K562 (cell line): Measurements from ENCODE around the gene CDPF1. TPM values are rescaled to one million over a fixed set of nuclear protein-coding genes. Genes with fewer than 3 reads are reported as not detected.

Experiments
- ATAC-seq: fragments of 200-7000 bp; cut with Tn5 transposase; 3 replicates; pipeline ENCODE4 v1.9.1; 2020; ENCODE audit warnings: moderate library complexity
- BruUV-seq: library from RNA; stranded (reverse); fragments of 400-500 nt; replicated peaks from 2 replicates; lab custom pipeline; 2021; lab: Mats Ljungman, UMichigan
- CTCF ChIA-PET: fragments of 300-600 bp; formaldehyde crosslinking; extraction: SDS; loops from one replicate; lab custom pipeline; 2021; ENCODE audit warnings: low intra/inter-chr PET ratio; lab: Yijun Ruan, JAX
- POLR2A ChIA-PET: fragments of 300-600, 350-650 bp; sonication (Branson Sonifier 250); formaldehyde crosslinking; extraction: SDS; loops from one replicate; lab custom pipeline; 2021; ENCODE audit warnings: antibody characterized with exemption, inconsistent platforms; lab: Yijun Ruan, JAX
- DNase-seq, 4 experiments: peaks; one replicate each; pipeline versions ENCODE4 v3.0.0 to v3.0.0-alpha.2; 2011 to 2018; ENCODE audit warnings: low spot score in 3 of 4, mixed read lengths in 3 of 4; ENCODE audit errors: extremely low read depth in 1 of 4
- FAIRE-seq: peaks from 2 replicates; lab custom pipeline; 2011; peaks lifted over from hg19 to GRCh38; lab: Jason Lieb, UNC
- H2AFZ ChIP-seq: 2 replicates; pipeline ENCODE4 v1.6.0; 2011; ENCODE audit warnings: low read depth, low read length, control low read depth, inconsistent platforms
- H3K27ac ChIP-seq: fragments of 200-600 bp; 3 replicates; pipeline ENCODE4 v1.8.0; 2011; ENCODE audit warnings: low read depth, mild to moderate bottlenecking, control low read depth, inconsistent platforms, low read length, moderate library complexity, mixed read lengths; ENCODE audit errors: extremely low read depth
- H3K27me3 ChIP-seq, 2 experiments: fragments of 300-600 bp in 1 of 2; 2 replicates in 1 of 2; 3 replicates in 1 of 2; pipeline versions ENCODE4 v1.6.0 to v1.8.0; 2011; ENCODE audit warnings: inconsistent platforms in 2 of 2, low read length in 2 of 2, mild to moderate bottlenecking in 1 of 2, mixed read lengths in 1 of 2, moderate library complexity in 1 of 2; ENCODE audit not compliant: control insufficient read depth in 2 of 2, insufficient read depth in 2 of 2
- H3K36me3 ChIP-seq: fragments of 300-600 bp; 3 replicates; pipeline ENCODE4 v1.8.0; 2011; ENCODE audit warnings: mild to moderate bottlenecking, low read length, inconsistent platforms; ENCODE audit not compliant: control insufficient read depth, insufficient read depth
- H3K4me1 ChIP-seq, 2 experiments: fragments of 200-600 bp in 1 of 2; replicated peaks in 1 of 2; 2 replicates in 1 of 2; 3 replicates in 1 of 2; pipeline versions ENCODE4 v1.5.1 to v1.8.0; 2011; ENCODE audit warnings: inconsistent platforms in 2 of 2, low read length in 2 of 2, mild to moderate bottlenecking in 1 of 2, mixed read lengths in 1 of 2, moderate library complexity in 1 of 2; ENCODE audit not compliant: control insufficient read depth in 2 of 2, insufficient read depth in 2 of 2
- H3K4me2 ChIP-seq: 2 replicates; pipeline ENCODE4 v1.6.1; 2011; ENCODE audit warnings: low read length, control low read depth, inconsistent platforms, mixed read lengths; ENCODE audit not compliant: insufficient read depth
- H3K4me3 ChIP-seq: fragments of 200-600 bp; sonication (generic), shearing (Covaris generic); 2 replicates; pipeline ENCODE4 v1.5.1; 2016; ENCODE audit warnings: control low read depth, inconsistent platforms
- H3K79me2 ChIP-seq: fragments of 200-600 bp; 3 replicates; pipeline ENCODE4 v1.8.0; 2011; ENCODE audit warnings: low read length, inconsistent platforms; ENCODE audit not compliant: control insufficient read depth, insufficient read depth
- H3K9ac ChIP-seq, 2 experiments: 2 replicates each; pipeline versions ENCODE4 v1.6.0 to v1.6.1; 2011; ENCODE audit warnings: low read depth in 2 of 2, low read length in 2 of 2, control low read depth in 1 of 2, inconsistent platforms in 1 of 2, mild to moderate bottlenecking in 1 of 2, mixed read lengths in 1 of 2; ENCODE audit not compliant: insufficient read depth in 1 of 2
- H3K9me1 ChIP-seq: one replicate; pipeline ENCODE4 v1.6.0; 2011; ENCODE audit warnings: inconsistent platforms, mild to moderate bottlenecking, low read length, moderate library complexity; ENCODE audit not compliant: control insufficient read depth, insufficient read depth
- H3K9me3 ChIP-seq: replicated peaks from 2 replicates; pipeline ENCODE4 v1.5.1; 2011; ENCODE audit warnings: low read depth, low read length, inconsistent platforms; ENCODE audit not compliant: control insufficient read depth, insufficient read depth
- H4K20me1 ChIP-seq: replicated peaks from 2 replicates; pipeline ENCODE4 v1.6.1; 2011; ENCODE audit warnings: low read length, inconsistent platforms, mixed read lengths; ENCODE audit not compliant: control insufficient read depth, insufficient read depth
- CC2D1A ChIP-seq: fragments of 450-650 bp; IDR thresholded peaks from 2 replicates; pipeline ENCODE4 v1.6.1; 2017; ENCODE audit warnings: mild to moderate bottlenecking
- CCNT2 ChIP-seq: IDR thresholded peaks from 2 replicates; pipeline ENCODE4 v1.6.1; 2011; ENCODE audit warnings: borderline replicate concordance, low read depth, mild to moderate bottlenecking, moderate library complexity, mixed read lengths, low read length; ENCODE audit not compliant: insufficient read length; ENCODE audit errors: extremely low read depth
- FOS ChIP-seq: IDR thresholded peaks from 3 replicates; pipeline ENCODE4 v1.6.1; 2011; ENCODE audit not compliant: insufficient read length; ENCODE audit errors: extremely low read depth
- ILF3 ChIP-seq: fragments of 450-650 bp; IDR thresholded peaks from 2 replicates; pipeline ENCODE4 v1.6.1; 2018; ENCODE audit warnings: antibody characterized with exemption, mild to moderate bottlenecking, moderate library complexity, borderline replicate concordance
- ZBTB7A ChIP-seq: IDR thresholded peaks from 2 replicates; pipeline ENCODE4 v1.6.1; 2011; ENCODE audit warnings: low read depth, mild to moderate bottlenecking, low read length, moderate library complexity, borderline replicate concordance; ENCODE audit not compliant: control insufficient read depth
- ZNF184 ChIP-seq: sonication (generic); formaldehyde crosslinking; IDR thresholded peaks from 2 replicates; pipeline ENCODE4 v1.5.0; 2020; ENCODE audit warnings: missing genetic modification reagents
- ZNF444 ChIP-seq: fragments of 250-450 bp; sonication (Bioruptor Pico); IDR thresholded peaks from 2 replicates; pipeline ENCODE4 v1.4.0; 2020; ENCODE audit warnings: mild to moderate bottlenecking, moderate library complexity
- WGBS: fragments of 100-300 bp; shearing (Covaris generic); methylation state at CpG from one replicate; pipeline ENCODE4 v1.1.6; 2016; ENCODE audit warnings: low coverage, mixed read lengths; ENCODE audit not compliant: insufficient coverage; ENCODE audit errors: missing lambda C conversion rate; 5-methylcytosine and 5-hydroxymethylcytosine counted together
- in situ Hi-C: fragments of 300-500 bp; cut with MboI; formaldehyde crosslinking; loops from 4 replicates; pipeline ENCODE4 v1.15.0; 2018; ENCODE audit warnings: inconsistent platforms, mixed read lengths
- intact Hi-C: fragments of 100-400 bp; cut with micrococcal nuclease; formaldehyde crosslinking; loops from 2 replicates; pipeline ENCODE4 v1.14.2; 2022
- polyA plus RNA-seq, 8 experiments: library from polyadenylated mRNA; depleted of rRNA in 4 of 8; stranded (reverse) in 5 of 8; unstranded in 3 of 8; fragments of >200 nt; fragmentation: Nextera tagmentation in 2 of 8; fragmentation: Illumina TruSeq in 1 of 8; extraction: Ambion mirVana in 2 of 8; extraction: Trizol in 1 of 8; gene quantifications; 2 replicates each; pipeline versions ENCODE4 v1.2.1 to v1.2.3, GENCODE V29; 2011 to 2014; ENCODE audit warnings: inconsistent platforms in 1 of 8, missing spikeins in 1 of 8
- total RNA-seq, 7 experiments: library from RNA; depleted of rRNA in 6 of 7; stranded (reverse); fragments of >200 nt in 6 of 7; fragmentation: Illumina TruSeq in 2 of 7; extraction: Trizol in 2 of 7; gene quantifications; 2 replicates each; pipeline versions ENCODE4 v1.2.1 to v1.2.3, GENCODE V29; 2011 to 2021; ENCODE audit warnings: low replicate concordance in 1 of 7
- TF ChIP-seq, protein P1 (sequence below), 2 experiments: fragments of 450-650 bp; conservative IDR thresholded peaks; 2 replicates each; pipeline ENCODE4 v1.6.1; 2017; ENCODE audit warnings: mild to moderate bottlenecking in 2 of 2, moderate library complexity in 2 of 2
- TF ChIP-seq, protein P2 (sequence below), 3 experiments: fragments of 200-800 bp in 1 of 3; fragments of 250-450 bp in 1 of 3; fragments of 450-650 bp in 1 of 3; sonication (Bioruptor Pico) in 1 of 3; sonication (Bioruptor generic) in 1 of 3; formaldehyde crosslinking in 1 of 3; IDR thresholded peaks; 2 replicates each; pipeline versions ENCODE4 v1.6.1 to v1.8.0; 2016 to 2022; ENCODE audit warnings: mild to moderate bottlenecking in 2 of 3, missing genetic modification characterization in 2 of 3, missing compliant biosample characterization in 1 of 3, moderate library complexity in 1 of 3
- TF ChIP-seq, protein P3 (sequence below): sonication (generic); formaldehyde crosslinking; IDR thresholded peaks from 2 replicates; pipeline ENCODE4 v1.8.1; 2022; ENCODE audit warnings: missing genetic modification reagents

Gene CDPF1
- total and polyA plus RNA-seq, 9 of the 15 experiments (the other 6 are each of a cell fraction or from before 2014, with no cell fraction given): 0.84 to 19.5 (median 9.1) TPM

DNA sequence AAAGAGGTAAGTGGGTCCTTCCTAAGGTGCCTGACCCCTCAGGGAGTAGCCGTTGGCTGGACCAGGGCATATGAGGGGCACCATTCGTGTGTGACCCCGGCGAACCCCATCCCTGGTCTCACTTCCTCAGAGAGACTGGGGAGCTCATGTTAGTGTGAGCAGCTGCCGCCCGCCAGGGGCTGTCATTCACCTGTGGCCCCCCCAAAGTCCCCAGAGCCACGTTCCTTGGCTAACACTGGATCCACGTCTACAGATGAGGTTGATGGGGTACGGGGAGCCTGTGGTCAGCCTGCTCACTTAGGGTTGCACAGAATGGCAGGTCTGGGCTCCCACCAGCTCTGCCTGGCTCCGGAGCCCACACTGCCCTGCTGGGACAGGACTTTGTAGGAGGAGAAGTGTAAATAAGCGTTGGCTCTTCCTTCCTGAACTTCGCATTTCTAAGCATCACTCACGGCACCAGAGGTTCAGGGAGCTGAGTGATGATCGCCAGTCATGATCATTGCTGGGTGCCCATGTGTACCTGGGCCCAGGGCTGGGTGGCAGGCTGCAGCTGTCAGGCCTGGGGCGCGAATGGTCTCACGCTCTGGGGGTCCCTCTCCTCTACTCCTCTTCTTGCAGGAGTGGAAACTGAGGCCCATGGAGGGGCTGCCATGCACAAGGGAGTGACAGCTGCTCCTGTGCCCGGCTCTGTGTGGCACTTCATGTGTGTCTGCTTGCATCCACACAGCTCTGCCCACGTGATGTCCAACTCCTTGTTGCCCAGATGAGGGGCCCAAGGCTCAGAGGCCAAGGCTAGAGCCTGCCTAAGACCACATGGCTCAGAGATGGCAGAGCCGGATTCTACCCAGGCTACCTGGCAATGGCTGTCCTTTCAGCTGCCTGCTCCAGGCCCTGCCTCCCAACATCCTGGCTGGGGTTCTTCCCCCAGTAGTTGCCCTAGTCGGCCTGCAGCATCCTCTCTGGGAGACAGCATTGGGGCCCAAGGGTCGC is 28.9 kb upstream of the CDPF1 start:
- ATAC-seq (no peak), DNase-seq (no peak), FAIRE-seq (no peak)
- Histone ChIP-seq H3K4me1 (no peaks in the 10 kb centered on the region; a peak in 2 of 5 replicates), H3K9ac (no peak overlapping the region), H3K36me3 (peaks cover 80% of the 10 kb centered on the region; the same call in 2 of the 3 replicates), H4K20me1 (no peaks in the 10 kb centered on the region), H3K27ac (no peak overlapping the region), H3K4me2 (no peak overlapping the region), H2AFZ (no peak overlapping the region), H3K9me3 (no peaks in the 10 kb centered on the region), H3K27me3 (no peaks in the 10 kb centered on the region), H3K79me2 (no peaks in the 10 kb centered on the region), H3K9me1 (no peaks in the 10 kb centered on the region), H3K4me3 (no peak overlapping the region)
- WGBS: 92% methylated on average over 13 of the region's 22 CpGs
- POLR2A ChIA-PET: interaction anchor here (0.7 to 4.3 kb wide), 2 partner anchors 10 to 16 kb away, joined by 3 to 28 read pairs; partner anchors contain the start of gene TTC38
- TF ChIP-seq ILF3 (no peak), ZBTB7A (no peak), CC2D1A (no peak), CCNT2 (no peak), ZNF184 (CRISPR knock-in tag) (no peak), ZNF444 (CRISPR knock-in tag) (no peak), FOS (no peak)
- TF ChIP-seq, protein P1, sequence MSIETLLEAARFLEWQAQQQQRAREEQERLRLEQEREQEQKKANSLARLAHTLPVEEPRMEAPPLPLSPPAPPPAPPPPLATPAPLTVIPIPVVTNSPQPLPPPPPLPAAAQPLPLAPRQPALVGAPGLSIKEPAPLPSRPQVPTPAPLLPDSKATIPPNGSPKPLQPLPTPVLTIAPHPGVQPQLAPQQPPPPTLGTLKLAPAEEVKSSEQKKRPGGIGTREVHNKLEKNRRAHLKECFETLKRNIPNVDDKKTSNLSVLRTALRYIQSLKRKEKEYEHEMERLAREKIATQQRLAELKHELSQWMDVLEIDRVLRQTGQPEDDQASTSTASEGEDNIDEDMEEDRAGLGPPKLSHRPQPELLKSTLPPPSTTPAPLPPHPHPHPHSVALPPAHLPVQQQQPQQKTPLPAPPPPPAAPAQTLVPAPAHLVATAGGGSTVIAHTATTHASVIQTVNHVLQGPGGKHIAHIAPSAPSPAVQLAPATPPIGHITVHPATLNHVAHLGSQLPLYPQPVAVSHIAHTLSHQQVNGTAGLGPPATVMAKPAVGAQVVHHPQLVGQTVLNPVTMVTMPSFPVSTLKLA (conservative IDR thresholded peaks at IDR 0.05): no peak
- TF ChIP-seq, protein P2, sequence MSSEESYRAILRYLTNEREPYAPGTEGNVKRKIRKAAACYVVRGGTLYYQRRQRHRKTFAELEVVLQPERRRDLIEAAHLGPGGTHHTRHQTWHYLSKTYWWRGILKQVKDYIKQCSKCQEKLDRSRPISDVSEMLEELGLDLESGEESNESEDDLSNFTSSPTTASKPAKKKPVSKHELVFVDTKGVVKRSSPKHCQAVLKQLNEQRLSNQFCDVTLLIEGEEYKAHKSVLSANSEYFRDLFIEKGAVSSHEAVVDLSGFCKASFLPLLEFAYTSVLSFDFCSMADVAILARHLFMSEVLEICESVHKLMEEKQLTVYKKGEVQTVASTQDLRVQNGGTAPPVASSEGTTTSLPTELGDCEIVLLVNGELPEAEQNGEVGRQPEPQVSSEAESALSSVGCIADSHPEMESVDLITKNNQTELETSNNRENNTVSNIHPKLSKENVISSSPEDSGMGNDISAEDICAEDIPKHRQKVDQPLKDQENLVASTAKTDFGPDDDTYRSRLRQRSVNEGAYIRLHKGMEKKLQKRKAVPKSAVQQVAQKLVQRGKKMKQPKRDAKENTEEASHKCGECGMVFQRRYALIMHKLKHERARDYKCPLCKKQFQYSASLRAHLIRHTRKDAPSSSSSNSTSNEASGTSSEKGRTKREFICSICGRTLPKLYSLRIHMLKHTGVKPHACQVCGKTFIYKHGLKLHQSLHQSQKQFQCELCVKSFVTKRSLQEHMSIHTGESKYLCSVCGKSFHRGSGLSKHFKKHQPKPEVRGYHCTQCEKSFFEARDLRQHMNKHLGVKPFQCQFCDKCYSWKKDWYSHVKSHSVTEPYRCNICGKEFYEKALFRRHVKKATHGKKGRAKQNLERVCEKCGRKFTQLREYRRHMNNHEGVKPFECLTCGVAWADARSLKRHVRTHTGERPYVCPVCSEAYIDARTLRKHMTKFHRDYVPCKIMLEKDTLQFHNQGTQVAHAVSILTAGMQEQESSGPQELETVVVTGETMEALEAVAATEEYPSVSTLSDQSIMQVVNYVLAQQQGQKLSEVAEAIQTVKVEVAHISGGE (CRISPR knock-in tag; IDR thresholded peaks at IDR 0.05): no peak
- TF ChIP-seq, protein P3, sequence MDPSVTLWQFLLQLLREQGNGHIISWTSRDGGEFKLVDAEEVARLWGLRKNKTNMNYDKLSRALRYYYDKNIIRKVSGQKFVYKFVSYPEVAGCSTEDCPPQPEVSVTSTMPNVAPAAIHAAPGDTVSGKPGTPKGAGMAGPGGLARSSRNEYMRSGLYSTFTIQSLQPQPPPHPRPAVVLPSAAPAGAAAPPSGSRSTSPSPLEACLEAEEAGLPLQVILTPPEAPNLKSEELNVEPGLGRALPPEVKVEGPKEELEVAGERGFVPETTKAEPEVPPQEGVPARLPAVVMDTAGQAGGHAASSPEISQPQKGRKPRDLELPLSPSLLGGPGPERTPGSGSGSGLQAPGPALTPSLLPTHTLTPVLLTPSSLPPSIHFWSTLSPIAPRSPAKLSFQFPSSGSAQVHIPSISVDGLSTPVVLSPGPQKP (CRISPR knock-in tag): no peak
- intact Hi-C loops: no loop called here
- CTCF ChIA-PET: no interaction called here
- BruUV-seq: no TSS peak
- in situ Hi-C loops: no loop called here
